NCI-H2107 treated with DMSO at 0.1 percent for 48 hours (cell line): Measurements from ENCODE around the gene KATNB1.
"Not testable (repeated sequence)": the region's sequence is repeated elsewhere in the genome, so short reads cannot be mapped to it uniquely, and the experiment has no call there.

Source experiments
- DNase-seq: peaks from one replicate; lab custom pipeline; 2025; ENCODE audit not compliant: unreplicated experiment; lab: John Stamatoyannopoulos, UW

The KATNB1 gene

DNA sequence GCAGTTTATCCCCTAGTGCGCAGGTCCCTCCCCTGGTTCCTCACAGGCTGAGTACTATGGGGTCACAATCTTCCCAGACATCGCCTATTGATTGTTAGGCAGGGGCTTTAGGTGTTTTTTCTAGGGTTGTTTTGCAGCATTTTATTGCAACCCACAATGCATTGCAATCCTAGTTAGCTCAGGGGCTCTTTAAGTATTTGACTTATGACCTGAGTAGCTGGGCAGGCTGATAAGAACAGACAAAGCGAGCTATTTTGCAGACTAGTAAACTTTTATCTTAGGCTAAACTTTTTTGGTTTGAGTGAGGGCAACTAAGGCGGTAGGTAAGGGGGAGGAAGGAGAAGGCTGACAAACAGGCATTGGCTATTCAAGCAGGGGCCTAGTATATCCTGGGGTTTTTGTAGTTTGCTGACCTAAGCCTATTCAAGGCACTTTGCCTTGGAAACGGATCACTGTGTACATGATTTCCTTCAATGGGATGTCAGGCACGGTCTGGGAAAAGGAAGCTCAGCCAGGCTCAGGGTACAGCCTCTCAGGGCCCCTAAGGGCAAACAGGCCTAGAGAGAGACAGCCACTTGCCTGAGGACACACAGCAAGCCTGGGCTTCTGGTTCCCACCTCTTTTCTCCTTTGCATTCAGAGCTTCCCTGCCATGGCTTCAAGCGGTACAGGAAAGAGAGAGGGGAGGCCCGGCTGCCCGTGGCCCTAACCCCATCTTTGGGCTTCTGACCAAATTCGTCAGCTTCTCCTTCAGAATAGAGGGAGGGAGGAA is 34.6 kb upstream of the KATNB1 start:
- DNase-seq = no peak

DNA sequence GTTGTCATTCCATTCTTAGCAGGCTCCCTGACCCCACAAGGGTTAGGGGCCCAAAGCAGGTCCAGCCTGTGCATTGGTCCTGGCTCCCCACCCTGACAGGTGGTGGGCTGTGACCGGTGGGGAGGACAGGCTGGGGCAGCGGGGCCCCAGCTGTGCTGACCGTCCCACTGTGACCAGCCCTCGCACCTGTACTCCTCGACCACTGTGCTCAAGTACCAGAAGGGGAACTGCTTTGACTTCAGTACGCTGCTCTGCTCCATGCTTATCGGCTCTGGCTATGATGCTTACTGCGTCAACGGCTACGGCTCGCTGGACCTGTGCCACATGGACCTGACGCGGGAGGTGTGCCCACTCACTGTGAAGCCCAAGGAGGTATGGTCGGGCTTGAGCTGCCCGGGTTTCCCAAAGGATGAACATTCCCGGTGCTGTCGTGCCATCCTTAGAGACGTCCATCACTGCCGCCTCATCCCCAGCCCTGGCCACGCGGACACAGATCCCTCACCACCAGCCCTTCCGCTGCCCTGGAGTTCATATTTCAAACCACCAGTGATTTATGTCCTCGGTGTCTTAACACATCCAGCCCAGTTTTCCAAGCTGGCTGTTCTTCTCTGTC is 33.7 kb upstream of the KATNB1 start:
- no peak for DNase-seq

DNA sequence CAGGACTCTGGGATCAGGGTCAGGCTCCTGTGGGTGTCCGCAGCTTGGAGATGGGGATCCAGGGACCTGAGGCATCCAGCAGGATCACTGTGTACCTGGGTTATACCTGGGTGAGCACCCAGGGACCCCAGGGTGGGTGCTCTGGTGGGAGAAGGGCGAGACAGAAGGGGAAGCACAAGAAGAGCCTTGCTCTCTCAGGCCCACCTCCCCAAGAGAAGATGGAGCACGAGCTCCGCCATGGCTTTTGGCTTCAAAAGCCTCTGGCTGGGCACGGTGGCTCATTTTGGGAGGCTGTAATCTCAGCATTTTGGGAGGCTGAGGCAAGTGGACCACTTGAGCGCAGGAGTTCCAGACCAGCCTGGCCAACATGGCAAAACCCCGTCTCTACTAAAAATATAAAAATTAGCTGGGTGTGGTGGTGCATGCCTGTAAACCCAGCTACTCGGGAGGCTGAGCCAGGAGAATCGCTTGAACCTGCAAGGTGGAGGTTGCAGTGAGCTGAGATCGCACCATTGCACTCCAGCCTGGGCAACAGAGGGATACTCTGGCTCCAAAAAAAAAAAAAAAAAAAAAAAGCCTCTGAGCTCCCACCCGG is 32.1 kb upstream of the KATNB1 start:
- no peak for DNase-seq

DNA sequence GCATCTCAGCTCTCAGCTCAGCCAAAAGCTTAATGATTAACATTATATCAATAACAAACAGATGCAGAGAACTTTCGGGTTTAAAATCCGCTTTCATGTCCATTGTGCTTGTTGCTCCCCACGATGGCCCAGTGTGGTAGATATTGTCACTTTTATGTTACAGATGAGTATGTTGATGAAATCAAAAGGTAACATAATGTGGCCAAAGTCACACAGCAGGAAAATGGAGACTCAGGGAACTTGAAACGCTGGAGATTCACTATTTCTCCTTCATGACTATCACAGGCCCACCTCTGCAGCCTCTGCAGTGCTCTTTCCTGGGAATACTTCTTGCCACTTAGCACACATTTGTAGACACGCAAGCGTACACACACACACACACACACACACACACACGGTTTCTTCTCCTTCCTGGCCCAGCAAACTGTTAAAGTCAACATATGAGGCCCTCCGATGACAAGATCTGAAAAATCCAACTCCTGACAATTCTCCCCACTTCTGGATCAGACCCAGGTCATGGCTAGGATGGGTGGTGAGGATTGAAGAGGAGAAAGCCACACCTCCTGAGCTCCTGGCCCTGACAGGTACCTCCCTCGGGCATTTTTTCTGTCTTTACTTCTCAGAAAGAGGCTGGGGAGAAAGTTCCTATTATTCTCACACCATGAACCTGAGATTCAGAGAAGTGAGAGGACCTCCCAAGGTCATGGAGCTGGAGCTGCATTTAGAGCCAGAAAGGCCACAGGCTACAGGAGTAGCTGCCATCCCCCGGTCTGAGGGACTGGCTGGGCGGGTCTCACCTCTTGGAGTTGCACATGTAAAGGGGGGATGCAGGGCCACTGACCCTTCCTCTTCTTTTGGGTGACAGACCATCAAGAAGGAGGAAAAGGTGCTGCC is 31.3 kb upstream of the KATNB1 start:
- no peak for DNase-seq

DNA sequence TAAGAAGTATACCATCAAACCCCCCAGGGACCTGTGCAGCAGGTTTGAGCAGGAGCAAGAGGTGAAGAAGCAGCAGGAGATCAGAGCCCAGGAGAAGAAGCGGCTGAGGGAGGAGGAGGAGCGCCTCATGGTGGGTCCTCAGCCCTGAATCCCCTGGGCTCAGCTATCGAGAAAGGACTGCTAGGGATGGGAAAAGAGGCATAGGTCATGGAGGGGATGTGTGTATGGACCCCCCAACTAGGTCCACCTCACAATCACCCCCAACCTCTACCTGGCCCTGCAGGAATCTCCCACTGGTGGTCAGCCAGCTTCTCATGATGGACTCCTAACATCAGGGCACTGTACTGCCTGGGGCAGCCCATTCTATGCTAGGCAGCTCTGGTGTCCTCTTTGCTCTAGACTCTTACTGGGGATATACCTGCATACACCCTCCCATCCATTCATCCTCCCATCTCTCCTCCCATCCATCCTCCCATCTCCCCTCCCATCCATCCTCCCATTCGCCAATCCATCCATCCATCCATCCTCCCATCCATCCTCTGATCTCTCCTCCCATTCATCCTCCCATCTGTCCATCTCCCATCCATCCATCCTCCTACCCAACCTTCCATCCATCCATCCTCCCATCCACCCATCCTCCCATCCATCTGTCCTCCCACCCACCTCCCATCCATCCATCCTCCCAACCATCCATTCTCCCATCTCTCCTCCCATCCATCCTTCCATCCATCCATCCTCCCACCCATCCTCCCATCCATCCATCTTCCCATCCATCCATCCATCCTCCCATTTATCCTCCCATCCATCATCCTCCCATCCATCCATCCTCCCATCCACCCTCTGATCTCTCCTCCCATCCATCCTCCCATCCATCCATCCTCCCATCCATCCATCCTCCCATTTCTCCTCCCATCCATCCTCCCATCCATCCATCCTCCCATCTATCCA is 30.4 kb upstream of the KATNB1 start:
- no peak for DNase-seq

DNA sequence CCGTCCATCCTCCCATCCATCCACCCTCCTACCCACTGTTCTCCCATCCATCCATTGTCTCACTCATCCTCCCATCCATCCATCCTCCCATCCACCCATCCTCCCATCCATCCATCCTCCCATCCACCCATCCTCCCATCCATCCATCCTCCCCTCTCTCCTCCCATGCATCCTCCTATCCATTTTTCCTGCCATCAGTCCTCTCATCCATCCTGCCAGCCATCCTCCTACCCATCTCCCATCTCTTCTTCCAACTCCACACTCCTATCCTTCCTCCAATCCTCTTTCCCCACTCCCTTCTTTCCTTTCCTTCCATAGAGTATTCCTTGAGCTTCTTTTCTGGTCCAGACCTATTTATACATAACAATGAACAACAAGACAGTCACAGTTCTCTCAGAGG is 28.9 kb upstream of the KATNB1 start:
- no peak for DNase-seq

DNA sequence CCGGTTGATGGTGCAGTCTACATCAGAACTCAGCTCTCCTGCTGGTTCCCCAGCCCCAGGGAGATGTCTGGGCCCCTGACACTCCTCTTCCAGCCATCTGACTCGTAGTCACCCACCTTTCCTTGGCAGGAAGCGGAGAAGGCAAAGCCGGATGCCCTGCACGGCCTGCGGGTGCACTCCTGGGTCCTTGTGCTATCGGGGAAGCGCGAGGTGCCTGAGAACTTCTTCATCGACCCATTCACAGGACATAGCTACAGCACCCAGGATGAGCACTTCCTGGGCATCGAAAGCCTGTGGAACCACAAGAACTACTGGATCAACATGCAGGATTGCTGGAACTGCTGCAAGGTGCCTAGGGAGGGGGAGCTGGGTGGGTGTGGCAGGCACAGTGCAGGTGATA is 28.2 kb upstream of the KATNB1 start:
- DNase-seq = no peak

DNA sequence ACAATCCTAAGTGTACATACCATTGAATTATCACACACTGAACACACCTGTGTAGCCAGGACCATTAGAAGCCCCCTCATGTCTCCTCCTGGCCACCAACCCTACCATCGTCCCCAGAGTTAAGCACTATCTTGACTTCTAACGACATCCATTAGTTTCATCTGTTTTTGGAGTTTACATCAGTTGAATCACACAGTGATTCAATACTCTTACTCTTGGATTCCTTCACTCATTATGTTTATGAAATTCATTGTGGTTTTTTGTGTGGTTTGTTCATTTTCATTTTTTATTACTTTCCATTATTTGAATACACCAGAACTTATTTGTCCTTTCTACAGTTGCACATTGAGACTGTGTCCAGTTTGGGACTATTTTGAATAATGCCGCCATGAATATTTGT is 27.4 kb upstream of the KATNB1 start:
- DNase-seq = no peak

DNA sequence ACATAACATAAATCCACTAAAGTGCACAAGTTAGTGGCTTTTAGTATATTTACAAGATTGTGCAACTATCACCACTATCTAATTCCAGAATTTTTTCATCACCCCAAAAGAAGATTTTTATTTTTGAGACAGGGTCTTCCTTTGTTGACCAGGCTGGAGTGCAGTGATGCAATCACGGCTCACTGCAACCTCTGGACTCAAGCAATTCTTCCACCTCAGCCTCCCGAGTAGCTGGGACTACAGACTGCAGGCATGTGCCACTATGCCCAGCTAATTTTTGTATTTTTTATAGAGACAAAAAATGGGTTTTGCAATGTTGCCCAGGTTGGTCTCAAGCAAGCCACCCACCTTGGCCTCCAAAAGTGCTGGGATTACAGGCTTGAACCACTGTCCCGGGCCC is 25.9 kb upstream of the KATNB1 start:
- DNase-seq = no peak

DNA sequence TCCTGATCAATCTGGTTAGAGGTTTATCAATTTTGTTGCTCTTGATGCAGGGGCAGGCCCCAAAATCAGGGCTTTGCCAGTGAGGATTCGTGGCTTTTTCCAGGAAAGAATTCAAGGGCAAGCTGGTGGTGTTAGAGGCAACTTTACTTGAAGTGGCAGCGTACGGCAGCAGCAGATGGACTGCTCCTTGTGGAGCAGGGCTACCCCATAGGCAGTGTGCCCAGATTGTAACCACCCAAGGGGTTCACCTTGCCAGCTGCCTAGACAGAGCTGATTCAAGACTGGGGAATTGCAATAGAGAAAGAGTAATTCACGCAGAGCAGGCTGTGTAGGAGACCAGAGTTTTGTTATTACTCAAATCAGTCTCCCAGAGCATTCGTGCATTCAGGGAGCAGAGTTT is 24.2 kb upstream of the KATNB1 start:
- DNase-seq = no peak

DNA sequence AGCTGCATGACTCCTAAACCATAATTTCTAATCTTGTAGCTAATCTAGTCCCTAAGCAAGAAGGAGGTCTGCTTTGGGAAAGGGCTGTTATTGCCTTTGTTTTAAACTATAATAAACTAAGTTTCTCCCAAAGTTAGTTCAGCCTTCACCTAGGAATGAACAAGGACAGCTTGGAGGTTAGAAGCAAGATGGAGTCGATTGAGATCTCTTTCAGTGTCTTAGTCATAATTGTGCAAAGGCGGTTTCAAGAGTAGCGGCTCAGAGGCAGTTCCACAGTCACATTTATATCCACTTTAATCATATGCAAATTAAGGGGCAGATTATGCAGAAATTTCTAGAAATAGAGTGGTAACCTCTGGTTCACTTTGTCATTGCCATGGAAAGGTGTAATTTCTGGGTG is 23.6 kb upstream of the KATNB1 start:
- no peak for DNase-seq

DNA sequence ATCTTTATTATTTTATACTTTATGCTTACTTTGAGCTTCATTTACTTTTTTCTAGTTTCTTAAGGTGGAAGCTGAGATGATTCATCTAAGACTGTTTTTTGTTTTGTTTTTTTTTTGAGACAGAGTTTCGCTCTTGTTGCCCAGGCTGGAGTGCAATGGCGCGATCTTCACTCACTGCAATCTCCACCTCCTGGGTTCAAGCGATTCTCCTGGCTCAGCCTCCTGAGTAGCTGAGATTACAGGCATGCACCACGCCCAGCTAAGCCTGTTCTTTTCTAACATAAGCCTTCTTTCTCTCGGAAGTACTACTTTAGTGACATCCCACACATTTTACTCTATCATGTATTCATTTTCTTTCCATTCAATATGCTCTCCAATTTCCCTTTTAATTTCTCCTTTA is 23.0 kb upstream of the KATNB1 start:
- not testable (repeated sequence) for DNase-seq

DNA sequence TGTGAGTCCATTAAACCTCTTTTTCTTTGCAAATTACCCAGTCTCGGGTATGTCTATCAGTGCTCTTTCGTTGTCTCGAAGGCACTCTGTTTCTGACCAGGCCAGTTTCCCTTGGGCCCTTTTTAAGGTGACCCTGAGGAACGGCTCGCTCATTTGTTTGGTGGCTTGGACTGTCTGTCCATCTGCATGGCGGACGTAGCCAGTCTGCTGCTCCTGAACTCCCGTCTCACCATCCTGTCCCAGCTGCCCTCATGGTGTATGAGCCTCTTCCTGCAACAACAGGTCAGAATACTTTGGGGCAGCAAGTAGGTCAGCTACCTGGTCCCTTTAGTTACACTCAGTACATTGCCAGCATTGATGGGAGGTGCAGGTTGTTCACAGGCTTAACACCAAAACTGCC is 22.0 kb upstream of the KATNB1 start:
- DNase-seq = no peak

DNA sequence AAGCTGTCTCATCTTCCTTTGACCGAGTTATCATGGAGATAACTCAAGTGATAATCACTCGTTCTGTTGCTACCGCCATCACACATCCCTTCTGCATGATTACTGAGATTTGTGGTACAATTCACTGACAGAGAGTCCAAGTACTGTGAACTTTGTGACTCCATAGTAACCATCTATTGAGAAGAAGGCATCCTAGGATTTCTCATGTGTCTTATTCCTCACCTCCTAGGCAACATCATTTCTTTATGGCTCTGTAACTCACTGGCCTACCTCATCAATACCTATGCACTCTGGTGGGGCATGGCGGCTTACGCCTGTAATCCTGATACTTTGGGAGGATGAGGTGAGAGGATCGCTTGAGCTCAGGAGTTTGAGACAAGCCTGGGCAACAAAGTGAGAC is 21.5 kb upstream of the KATNB1 start:
- DNase-seq = no peak

DNA sequence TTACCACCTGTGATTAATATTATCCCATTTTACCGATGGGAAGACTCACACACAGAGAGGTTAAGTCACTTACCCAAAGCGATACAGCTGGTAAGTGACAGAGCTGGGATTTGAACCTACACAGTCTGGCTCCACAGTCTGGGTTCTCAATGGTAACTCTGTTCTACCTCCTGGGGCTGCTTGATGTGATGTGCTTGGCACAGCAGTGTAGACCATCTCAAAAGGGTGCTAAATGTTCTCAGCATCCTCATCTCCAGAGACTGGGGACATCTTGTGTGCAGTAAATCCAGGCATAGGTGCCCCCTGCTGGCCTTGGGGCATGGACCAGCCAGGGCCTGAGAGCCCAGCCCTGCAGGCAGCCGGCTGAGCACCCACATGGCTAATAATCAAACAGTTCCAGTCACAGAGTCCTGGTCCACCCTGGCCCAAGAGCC is 15.4 kb upstream of the KATNB1 start:
- DNase-seq = no peak

DNA sequence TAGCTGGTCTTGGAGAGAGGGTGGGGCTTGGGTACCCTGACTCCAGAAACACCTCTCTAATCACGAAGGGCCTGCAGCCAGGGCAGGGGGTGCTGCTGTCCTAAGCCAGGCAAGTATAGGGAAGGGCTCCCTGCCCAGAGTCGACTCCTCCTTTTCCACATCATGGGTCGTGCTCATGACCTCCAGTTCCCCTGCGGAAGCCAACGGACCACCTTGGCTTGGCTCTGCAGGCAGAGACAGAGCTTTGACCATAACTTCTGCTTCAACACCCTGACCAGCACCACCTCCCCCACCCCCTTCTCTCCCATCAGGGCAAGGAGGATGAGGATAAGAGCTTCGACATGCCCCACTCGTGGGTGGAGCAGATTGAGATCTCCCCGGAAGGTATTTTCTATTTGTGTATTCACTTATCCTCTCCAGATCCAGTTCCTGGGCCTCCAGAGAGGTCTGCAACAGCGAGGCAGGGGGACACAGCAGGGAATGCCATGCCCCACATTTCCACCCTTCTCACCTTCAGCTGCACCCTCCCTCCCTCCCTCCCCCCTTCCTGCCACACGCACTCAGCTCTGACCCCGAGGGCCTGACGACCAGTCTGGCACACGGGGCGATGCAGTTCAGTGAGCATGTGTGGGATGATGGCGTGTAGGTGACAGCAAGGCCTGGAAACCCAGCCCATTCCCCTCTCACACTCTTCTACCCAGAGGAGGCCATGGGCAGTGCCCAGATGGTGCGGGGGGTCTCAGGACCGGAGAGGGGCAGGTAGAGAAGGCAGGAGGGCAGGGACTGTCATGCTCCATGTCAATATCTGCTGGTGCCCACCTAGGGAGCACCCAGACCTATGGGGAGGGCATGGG is 14.0 kb upstream of the KATNB1 start:
- DNase-seq = no peak

DNA sequence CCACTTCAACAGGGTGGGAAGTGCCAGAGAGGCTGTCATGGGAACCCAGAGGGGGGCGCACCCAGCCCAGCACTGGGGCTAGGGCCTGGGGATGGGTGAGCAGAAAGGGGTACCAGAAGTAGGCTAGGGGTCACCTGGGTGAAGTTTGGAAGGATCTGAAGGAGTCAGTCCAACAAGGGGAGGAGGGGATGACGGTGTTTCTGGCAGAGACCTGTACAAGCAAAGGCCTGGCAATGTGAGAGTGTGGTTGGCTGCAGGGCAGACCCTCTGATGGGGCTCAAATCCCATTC is 13.4 kb upstream of the KATNB1 start:
- no peak for DNase-seq

DNA sequence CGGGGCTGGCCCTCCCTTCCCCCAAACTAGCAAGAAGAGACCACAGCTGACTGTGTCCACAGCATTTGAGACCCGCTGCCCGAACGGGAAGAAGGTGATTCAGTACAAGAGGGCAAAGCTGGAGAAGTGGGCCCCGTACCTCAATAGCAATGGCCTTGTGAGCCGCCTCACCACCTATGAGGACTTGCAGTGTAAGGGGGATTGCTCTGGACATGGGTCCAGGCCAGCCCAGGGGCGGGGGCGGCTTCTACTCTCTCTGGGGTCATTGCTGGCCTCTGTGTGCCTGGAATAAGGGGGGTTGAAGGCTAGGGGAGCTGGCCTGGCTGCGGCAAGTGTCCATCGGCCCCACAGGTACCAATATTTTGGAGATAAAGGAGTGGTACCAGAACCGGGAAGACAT is 12.9 kb upstream of the KATNB1 start:
- DNase-seq = no peak

DNA sequence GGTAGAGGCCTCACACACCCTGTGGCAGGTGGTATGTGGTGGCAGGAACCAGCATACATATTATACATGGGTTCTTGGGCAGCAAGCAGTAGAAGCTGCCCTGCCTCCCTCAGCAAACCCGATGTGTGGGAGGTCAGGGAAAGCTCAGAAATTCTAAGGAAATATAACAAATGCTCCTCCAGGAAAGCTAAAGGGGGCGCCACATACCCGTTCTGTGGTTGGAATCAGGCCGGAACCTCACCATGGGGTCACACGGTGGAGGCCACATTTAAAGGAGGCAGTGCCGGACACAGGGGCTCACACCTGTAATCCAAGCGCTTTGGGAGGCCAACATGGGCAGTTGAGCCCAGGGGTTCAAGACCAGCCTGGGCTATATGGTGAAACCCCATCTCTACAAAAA is 12.4 kb upstream of the KATNB1 start:
- DNase-seq = no peak

DNA sequence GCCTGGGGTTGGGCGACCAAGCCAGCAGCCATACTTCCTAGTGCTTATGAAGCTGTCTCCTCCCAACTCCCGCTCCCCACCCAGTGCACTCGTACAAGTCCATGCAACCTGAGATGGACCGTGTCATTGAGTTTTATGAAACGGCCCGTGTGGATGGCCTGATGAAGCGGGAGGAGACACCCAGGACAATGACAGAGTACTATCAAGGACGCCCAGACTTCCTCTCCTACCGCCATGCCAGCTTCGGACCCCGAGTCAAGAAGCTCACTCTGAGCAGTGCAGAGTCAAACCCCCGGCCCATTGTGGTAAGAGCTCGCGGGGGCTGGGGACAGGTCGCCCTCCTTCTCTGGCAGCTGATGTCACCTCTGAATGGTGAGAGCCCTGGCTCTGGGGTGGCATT is 11.0 kb upstream of the KATNB1 start:
- DNase-seq = no peak
